Glutamatergic neuron (in vitro differentiated cells): ENCODE results near the gene AMOTL1. TPM values are rescaled to one million over a fixed set of nuclear protein-coding genes. Genes with fewer than 3 reads are reported as not detected.

ENCODE experiments used
- DNase-seq: peaks from one replicate; pipeline ENCODE4 v3.0.0; 2022
- H3K27ac Mint-ChIP-seq: one replicate; pipeline ENCODE4 v1.8.0; 2020; ENCODE audit warnings: mild to moderate bottlenecking, mixed read lengths, inconsistent platforms; ENCODE audit not compliant: unreplicated experiment
- H3K27me3 Mint-ChIP-seq: one replicate; pipeline ENCODE4 v1.8.0; 2020; ENCODE audit warnings: mild to moderate bottlenecking, moderate library complexity, mixed read lengths, inconsistent platforms; ENCODE audit not compliant: unreplicated experiment
- H3K36me3 Mint-ChIP-seq: one replicate; pipeline ENCODE4 v1.8.0; 2020; ENCODE audit warnings: mild to moderate bottlenecking, mixed read lengths, inconsistent platforms; ENCODE audit not compliant: unreplicated experiment
- H3K4me1 Mint-ChIP-seq: one replicate; pipeline ENCODE4 v1.8.0; 2020; ENCODE audit warnings: mild to moderate bottlenecking, low read depth, mixed read lengths, inconsistent platforms; ENCODE audit not compliant: unreplicated experiment
- H3K4me3 Mint-ChIP-seq: one replicate; pipeline ENCODE4 v1.8.0; 2020; ENCODE audit warnings: mild to moderate bottlenecking, mixed read lengths, inconsistent platforms; ENCODE audit not compliant: unreplicated experiment
- H3K9me3 Mint-ChIP-seq: one replicate; pipeline ENCODE4 v1.8.0; 2020; ENCODE audit warnings: mild to moderate bottlenecking, moderate library complexity, mixed read lengths, inconsistent platforms; ENCODE audit not compliant: unreplicated experiment
- total RNA-seq: library from RNA; stranded (reverse); fragmentation: NEBNext Ultra II Directional; extraction: Animal tissue kit (Norgen Biotek cat#: 25700); gene quantifications from one replicate; pipeline ENCODE4 v1.2.1, GENCODE V29; 2021; ENCODE audit not compliant: unreplicated experiment
- TF ChIP-seq, protein P1 (sequence below): fragments of 200-600 bp; sonication (generic); IDR thresholded peaks from one replicate; pipeline ENCODE4 v1.5.0; 2021; ENCODE audit not compliant: partially characterized antibody, unreplicated experiment

AMOTL1 gene
- total RNA-seq, 1 donor from 2014 or later, result 27.6 TPM

DNA sequence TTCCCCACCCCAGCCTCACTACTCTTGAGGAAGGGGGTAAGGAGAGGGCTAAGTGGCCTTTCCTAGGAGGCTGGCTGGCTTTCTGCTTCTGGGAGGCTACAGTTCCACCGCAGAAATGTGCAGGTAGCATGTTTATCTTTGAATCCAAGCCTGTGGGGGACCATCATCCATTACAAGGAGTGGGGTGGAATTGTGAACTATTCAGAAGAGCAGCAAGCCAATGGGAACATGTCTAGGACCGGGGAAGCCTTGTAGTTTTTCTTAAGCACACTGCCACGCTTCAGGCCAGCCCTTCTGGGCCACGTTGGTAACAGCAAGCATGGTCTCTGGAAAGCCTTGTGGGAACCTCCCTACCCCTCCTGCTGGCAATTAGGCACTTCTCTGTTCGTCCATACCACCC lies 100.3 kb downstream of the AMOTL1 start:
- TF ChIP-seq, protein P1, sequence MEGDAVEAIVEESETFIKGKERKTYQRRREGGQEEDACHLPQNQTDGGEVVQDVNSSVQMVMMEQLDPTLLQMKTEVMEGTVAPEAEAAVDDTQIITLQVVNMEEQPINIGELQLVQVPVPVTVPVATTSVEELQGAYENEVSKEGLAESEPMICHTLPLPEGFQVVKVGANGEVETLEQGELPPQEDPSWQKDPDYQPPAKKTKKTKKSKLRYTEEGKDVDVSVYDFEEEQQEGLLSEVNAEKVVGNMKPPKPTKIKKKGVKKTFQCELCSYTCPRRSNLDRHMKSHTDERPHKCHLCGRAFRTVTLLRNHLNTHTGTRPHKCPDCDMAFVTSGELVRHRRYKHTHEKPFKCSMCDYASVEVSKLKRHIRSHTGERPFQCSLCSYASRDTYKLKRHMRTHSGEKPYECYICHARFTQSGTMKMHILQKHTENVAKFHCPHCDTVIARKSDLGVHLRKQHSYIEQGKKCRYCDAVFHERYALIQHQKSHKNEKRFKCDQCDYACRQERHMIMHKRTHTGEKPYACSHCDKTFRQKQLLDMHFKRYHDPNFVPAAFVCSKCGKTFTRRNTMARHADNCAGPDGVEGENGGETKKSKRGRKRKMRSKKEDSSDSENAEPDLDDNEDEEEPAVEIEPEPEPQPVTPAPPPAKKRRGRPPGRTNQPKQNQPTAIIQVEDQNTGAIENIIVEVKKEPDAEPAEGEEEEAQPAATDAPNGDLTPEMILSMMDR, result no peak
- Mint-ChIP-seq H3K9me3 (no peaks in the 10 kb centered on the region), H3K4me1 (no peaks in the 10 kb centered on the region), H3K4me3 (no peak overlapping the region), H3K36me3 (no peaks in the 10 kb centered on the region), H3K27me3 (no peaks in the 10 kb centered on the region), H3K27ac (no peak overlapping the region)
- DNase-seq, result no peak

DNA sequence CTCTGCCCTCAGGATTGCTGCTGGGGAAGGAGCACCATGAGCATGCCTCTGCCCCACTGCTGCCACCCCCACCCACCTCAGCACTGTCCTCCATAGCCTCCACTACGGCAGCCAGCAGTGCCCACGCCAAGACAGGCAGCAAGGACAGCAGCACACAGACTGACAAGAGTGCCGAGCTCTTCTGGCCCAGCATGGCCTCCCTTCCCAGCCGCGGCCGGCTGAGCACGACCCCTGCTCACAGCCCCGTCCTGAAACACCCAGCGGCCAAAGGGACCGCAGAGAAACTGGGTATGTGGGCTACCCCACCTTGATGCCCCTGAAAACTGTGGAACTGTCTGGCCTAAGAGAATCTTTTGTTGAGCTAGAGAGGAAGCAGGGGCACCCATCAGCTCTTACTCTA lies 101.0 kb downstream of the AMOTL1 start:
- H3K4me3 Mint-ChIP-seq, result no peak overlapping the region
- H3K9me3 Mint-ChIP-seq, result no peaks in the 10 kb centered on the region
- no peak overlapping the region for H3K27ac Mint-ChIP-seq
- H3K36me3 Mint-ChIP-seq, result no peaks in the 10 kb centered on the region
- no peak for DNase-seq
- no peaks in the 10 kb centered on the region for H3K4me1 Mint-ChIP-seq
- TF ChIP-seq, protein P1, result no peak
- H3K27me3 Mint-ChIP-seq, result no peaks in the 10 kb centered on the region

GRCh38 chr11:94870422-94870821 lies 102.3 kb downstream of the AMOTL1 start:
- DNase-seq, result no peak

GRCh38 chr11:94871491-94872185 lies 103.5 kb downstream of the AMOTL1 start:
- H3K27ac Mint-ChIP-seq, result no peak overlapping the region
- H3K36me3 Mint-ChIP-seq, result no peaks in the 10 kb centered on the region
- no peaks in the 10 kb centered on the region for H3K9me3 Mint-ChIP-seq
- H3K27me3 Mint-ChIP-seq, result no peaks in the 10 kb centered on the region
- H3K4me1 Mint-ChIP-seq, result peaks cover 1% of the 10 kb centered on the region
- no peak for DNase-seq
- TF ChIP-seq, protein P1, result no peak
- no peak overlapping the region for H3K4me3 Mint-ChIP-seq

More at GRCh38 chr11:94870422-94870821, 102.3 kb downstream of the AMOTL1 start:
- TF ChIP-seq, protein P1, result no peak
- H3K27ac Mint-ChIP-seq, result no peak overlapping the region
- H3K4me1 Mint-ChIP-seq, result no peaks in the 10 kb centered on the region
- no peaks in the 10 kb centered on the region for H3K9me3 Mint-ChIP-seq
- no peaks in the 10 kb centered on the region for H3K27me3 Mint-ChIP-seq
- H3K36me3 Mint-ChIP-seq, result no peaks in the 10 kb centered on the region
- no peak overlapping the region for H3K4me3 Mint-ChIP-seq

GRCh38 chr11:94873916-94874540 lies 105.9 kb downstream of the AMOTL1 start:
- Mint-ChIP-seq H3K36me3 (no peaks in the 10 kb centered on the region), H3K27me3 (no peaks in the 10 kb centered on the region)
- TF ChIP-seq, protein P1, result no peak

More at GRCh38 chr11:94873916-94874540, 105.9 kb downstream of the AMOTL1 start:
- no peak overlapping the region for H3K4me3 Mint-ChIP-seq
- no peak for DNase-seq
- no peaks in the 10 kb centered on the region for H3K9me3 Mint-ChIP-seq
- no peak overlapping the region for H3K27ac Mint-ChIP-seq
- H3K4me1 Mint-ChIP-seq, result peaks cover 8% of the 10 kb centered on the region
